ENCODE measurements around the gene PUS7L. TPM values are rescaled to one million over a fixed set of nuclear protein-coding genes. Genes with fewer than 3 reads are reported as not detected.

PUS7L gene
- total RNA-seq, 4 donors from 2014 or later = 3.9 to 9.8 (median 7.0) TPM

- peaks cover 0 to 63% (median 4%) of the 10 kb centered on the region in 3 donors for H3K36me3 ChIP-seq
- no peak overlapping the region for H3K4me3 ChIP-seq
- no peak for DNase-seq (ENCODE audit: low spot score in 2 of 2)
- no peak overlapping the region for H3K27ac ChIP-seq
- H3K27me3 ChIP-seq = no peaks in the 10 kb centered on the region
- H3K9me3 ChIP-seq = no peaks in the 10 kb centered on the region
- no peaks in the 10 kb centered on the region for H3K4me1 ChIP-seq
- TF ChIP-seq CTCF (IDR thresholded peaks at IDR 0.05) = no peak
- TF ChIP-seq POLR2A (IDR thresholded peaks at IDR 0.05) = no peak
- TF ChIP-seq EP300 (IDR thresholded peaks at IDR 0.05) = no peak
Observed at GRCh38 chr12:43786899-43787693, 28.5 kb upstream of the PUS7L start.

- no peak overlapping the region for H3K27ac ChIP-seq
- H3K4me1 ChIP-seq = no peaks in the 10 kb centered on the region
- WGBS, 2 donors = 50 to 51% methylated on average over 3 of the region's 3 CpGs
- H3K9me3 ChIP-seq = no peaks in the 10 kb centered on the region
- peaks cover 0 to 75% (median 0%) of the 10 kb centered on the region in 3 donors for H3K36me3 ChIP-seq
- peak in 4 of 5 experiments; percentile 13 to 43 (median 23) for TF ChIP-seq CTCF (IDR thresholded peaks at IDR 0.05)
- TF ChIP-seq EP300 (IDR thresholded peaks at IDR 0.05) = no peak
- DNase-seq (ENCODE audit: low spot score in 2 of 2) = peak in 1 of 2 donors; percentile 8
- H3K4me3 ChIP-seq = no peak overlapping the region
- H3K27me3 ChIP-seq = no peaks in the 10 kb centered on the region
Observed at GRCh38 chr12:43776498-43776897, 17.9 kb upstream of the PUS7L start.

GRCh38 chr12:43766291-43766690 is 7.7 kb upstream of the PUS7L start:
- Histone ChIP-seq H3K4me1 (peaks cover 0 to 14% (median 0%) of the 10 kb centered on the region in 4 donors), H3K4me3 (no peak overlapping the region), H3K9me3 (no peaks in the 10 kb centered on the region), H3K36me3 (peaks cover 0 to 20% (median 0%) of the 10 kb centered on the region in 3 donors), H3K27me3 (no peaks in the 10 kb centered on the region), H3K27ac (no peak overlapping the region)
- TF ChIP-seq POLR2A (IDR thresholded peaks at IDR 0.05) (no peak), EP300 (IDR thresholded peaks at IDR 0.05) (no peak), CTCF (IDR thresholded peaks at IDR 0.05) (no peak)
- no peak for DNase-seq (ENCODE audit: low spot score in 2 of 2)

- H3K27ac ChIP-seq = no peak overlapping the region
- H3K9me3 ChIP-seq = no peaks in the 10 kb centered on the region
- no peaks in the 10 kb centered on the region for H3K27me3 ChIP-seq
- TF ChIP-seq CTCF (IDR thresholded peaks at IDR 0.05) (no peak), POLR2A (IDR thresholded peaks at IDR 0.05) (no peak), EP300 (IDR thresholded peaks at IDR 0.05) (no peak)
- no peak overlapping the region for H3K4me3 ChIP-seq
- peaks cover 0 to 4% (median 0%) of the 10 kb centered on the region in 3 donors for H3K36me3 ChIP-seq
- DNase-seq (ENCODE audit: low spot score in 2 of 2) = no peak
- peaks cover 0 to 31% (median 11%) of the 10 kb centered on the region in 4 donors for H3K4me1 ChIP-seq
Observed at GRCh38 chr12:43764528-43764927, 5.9 kb upstream of the PUS7L start.

GRCh38 chr12:43763769-43764168 is 5.2 kb upstream of the PUS7L start:
- H3K36me3 ChIP-seq = no peaks in the 10 kb centered on the region
- H3K4me1 ChIP-seq = peaks cover 0 to 33% (median 12%) of the 10 kb centered on the region in 4 donors
- H3K27me3 ChIP-seq = no peaks in the 10 kb centered on the region
- no peak overlapping the region for H3K4me3 ChIP-seq
- no peaks in the 10 kb centered on the region for H3K9me3 ChIP-seq
- TF ChIP-seq CTCF (IDR thresholded peaks at IDR 0.05) (no peak), EP300 (IDR thresholded peaks at IDR 0.05) (no peak), POLR2A (IDR thresholded peaks at IDR 0.05) (no peak)
- DNase-seq (ENCODE audit: low spot score in 2 of 2) = no peak
- no peak overlapping the region for H3K27ac ChIP-seq

Measured in tibial nerve (tissue), 4 donors.